ENCODE results near the gene TKT.

TKT gene

DNA sequence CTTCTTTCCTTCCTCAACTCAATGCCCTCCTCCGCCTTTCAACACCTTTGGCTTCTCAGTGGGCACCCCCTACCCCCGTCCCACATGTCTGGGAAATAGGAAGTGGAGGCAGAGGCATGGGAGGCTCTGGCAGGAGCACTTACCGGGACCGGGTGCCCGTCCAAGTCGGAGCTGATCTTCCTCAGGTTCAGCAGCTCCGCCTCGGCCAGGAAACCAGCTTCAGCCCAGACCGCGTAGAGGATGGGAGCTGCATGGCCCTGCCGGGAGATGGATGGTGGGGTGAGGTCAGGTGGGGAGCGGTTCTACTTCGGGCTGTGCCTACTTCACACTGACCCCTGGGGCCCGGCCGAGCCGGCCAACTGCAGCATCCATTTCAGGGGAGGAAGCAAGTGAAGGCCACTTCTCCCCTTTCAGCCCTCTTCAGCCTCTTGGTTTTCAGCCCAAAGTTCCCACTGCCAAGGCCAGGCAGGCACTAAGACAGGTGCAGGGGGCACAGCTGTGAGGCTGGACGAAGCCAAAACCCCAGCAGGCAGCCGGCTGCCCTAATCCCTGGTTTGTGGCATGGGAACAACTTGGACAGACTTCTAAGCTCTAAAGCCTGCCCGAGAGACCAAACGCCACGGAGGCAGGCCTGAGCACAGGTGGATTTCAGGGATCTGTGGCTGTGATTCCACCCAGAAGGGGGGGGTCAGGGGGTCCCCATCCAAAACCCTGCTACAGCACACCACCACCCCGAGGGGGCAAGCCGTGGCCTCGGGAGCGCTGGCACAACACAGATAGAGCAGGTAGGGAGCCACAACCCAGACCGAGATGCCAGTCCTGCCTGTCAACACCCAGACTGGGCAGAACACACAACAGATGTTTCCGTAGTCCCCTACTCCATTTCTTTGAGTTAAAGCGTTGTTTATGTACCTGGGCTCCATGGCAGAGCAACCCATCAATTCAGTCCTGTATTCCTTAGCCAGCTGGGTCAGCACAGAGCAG, 14.5 kb downstream of the TKT start:
- no peak for DNase-seq (ENCODE audit: low read depth in 3 of 3, low spot score in 1 of 3)

DNA sequence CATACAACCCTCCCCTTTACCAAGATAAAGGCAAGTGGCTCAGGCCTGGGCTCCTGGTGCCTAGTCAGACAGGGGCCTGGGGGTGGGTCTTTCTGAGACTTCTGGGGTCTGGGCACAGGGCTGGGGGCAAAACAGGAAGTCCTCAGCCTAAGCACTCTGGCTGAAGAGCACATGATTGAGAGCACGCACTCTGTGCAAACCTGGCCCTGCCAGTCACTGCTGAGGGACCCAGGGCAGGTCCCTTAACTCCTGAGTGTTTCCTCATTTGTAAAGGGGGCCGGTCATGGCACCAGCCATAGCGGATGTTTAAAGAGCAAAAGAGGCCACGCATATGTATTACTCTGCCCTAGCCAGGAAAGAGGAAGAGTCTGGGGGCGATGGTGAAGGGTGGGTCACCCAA, 16.0 kb downstream of the TKT start:
- DNase-seq (ENCODE audit: low read depth in 3 of 3, low spot score in 1 of 3), result no peak

DNA sequence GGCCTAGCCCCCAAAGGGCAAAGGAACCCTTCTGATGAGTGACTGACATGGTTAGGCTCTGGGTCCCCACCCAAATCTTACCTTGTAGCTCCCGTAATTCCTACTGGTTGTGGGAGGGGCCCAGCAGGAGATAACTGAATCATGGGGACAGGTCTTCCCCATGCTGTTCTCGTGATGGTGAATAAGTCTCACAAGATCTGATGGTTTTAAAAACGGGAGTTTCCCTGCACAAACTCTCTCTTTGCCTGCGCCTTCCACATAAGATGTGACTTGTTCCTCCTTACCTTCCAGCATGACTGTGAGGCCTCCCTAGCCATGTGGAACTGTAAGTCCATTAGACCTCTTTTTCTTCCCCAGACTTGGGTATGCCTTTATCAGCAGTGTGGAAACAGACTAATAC, 16.9 kb downstream of the TKT start:
- no peak for DNase-seq (ENCODE audit: low read depth in 3 of 3, low spot score in 1 of 3)

DNA sequence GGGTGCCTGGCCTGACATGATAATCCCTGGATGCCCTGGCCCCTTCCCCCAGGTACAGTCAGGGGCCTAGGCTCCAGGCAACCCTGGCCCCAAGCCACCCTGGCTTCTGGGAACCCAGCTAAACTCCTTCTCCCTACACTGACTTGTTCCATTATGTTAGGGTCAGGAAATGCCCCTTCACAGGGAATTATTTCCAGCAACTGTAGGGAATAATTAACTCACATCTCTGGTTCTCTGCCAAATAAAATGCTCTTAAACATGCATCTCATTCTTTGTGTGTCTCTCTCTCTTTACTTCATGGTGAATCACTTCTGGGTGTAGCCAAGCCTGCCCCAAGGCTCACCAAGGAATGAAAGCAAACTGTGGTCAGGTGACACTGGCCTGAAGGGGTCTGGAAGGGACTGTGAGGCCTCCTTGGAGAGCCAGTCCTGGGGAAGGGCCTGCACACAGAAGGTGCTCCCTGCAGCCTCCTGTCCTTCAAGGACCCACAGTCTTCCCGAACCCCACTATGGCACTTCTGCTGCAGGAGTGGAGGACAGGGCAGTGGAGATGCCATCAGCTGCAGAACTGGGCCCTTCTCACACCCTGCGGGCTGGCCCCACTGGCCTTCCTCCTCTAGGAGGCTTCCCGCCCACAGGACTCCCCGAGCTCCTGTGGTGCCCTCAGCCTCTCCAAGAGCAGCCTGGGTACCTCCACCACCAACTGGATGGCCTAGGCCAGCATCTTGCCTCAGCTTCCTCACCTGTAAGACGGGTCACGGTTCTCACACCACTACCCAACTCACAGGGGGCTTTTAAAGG, 17.6 kb downstream of the TKT start:
- DNase-seq (ENCODE audit: low read depth in 3 of 3, low spot score in 1 of 3), result no peak

DNA sequence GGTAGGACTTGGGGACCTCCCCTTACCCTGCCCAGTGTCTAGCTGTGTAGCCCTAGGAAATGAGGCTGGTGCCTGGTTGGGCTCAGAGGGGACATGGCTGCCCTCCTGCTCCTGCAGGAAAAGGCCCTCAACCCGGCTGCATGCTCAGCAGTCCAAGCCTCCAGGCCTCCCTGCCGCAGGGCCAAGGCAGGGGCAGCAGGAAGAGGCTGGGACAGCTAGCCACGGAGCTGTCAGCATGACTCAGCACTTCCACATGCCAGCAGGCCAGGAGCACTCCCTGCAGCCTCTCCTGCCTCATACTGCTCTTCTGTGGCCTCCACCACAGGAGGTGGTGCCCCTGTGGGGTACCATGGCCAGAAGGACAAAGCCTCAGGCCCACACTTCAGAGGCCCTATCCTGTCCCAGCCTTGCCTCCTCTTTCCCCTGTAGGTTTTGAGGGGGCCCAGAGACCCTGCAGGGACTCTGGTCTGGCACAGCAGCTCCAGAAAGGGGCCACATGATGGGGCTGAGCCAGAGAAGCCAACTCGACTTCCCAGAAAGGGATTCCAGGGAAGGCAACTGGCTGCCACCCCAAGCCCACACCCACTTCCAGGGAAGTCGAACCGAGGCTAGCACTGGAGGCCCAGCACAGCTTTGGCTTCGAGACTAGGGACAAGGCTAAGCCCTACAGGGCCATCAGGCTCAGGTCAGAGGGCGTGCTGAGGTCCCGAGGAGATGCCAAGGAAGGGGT, 19.5 kb downstream of the TKT start:
- no peak for DNase-seq (ENCODE audit: low read depth in 3 of 3, low spot score in 1 of 3)

DNA sequence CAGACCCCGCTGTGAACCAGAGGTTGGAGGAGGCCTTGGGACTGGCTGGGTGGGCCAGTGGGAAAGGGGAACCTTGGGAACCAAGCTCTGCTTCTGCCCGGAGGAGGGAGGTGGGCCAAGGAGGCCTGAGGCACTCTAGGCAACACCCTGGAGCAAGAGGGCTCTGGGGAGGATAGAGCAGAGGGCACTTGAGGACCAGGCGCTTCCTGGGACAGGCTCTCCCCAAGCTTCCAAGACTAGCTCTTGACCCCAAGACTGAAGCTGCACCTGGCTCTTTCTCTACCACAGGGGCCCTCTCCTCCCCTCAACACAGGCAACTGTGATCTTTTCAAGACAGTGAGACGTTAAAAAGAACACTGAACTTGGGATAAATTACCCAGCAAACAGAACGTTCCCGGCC, 20.3 kb downstream of the TKT start:
- no peak for DNase-seq (ENCODE audit: low read depth in 3 of 3, low spot score in 1 of 3)

DNA sequence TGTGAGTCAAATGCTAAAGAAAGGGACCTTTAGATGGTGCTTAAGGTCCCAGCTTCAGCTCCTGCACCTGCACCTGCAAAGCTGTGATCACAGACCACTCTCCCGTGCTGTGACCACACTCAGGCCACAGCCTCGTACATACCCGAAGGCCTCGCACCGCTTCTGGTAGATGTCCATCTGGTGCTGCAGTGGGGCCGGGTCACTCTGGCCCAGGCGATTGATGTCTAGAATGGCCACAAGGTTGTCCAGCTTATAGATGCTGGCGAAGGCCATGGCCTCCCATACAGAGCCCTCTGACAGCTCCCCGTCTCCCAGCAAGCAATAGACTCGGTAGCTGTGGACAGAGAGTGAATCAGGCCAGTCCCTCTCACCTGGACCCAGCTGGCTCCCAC, 21.0 kb downstream of the TKT start:
- no peak for DNase-seq (ENCODE audit: low read depth in 3 of 3, low spot score in 1 of 3)

DNA sequence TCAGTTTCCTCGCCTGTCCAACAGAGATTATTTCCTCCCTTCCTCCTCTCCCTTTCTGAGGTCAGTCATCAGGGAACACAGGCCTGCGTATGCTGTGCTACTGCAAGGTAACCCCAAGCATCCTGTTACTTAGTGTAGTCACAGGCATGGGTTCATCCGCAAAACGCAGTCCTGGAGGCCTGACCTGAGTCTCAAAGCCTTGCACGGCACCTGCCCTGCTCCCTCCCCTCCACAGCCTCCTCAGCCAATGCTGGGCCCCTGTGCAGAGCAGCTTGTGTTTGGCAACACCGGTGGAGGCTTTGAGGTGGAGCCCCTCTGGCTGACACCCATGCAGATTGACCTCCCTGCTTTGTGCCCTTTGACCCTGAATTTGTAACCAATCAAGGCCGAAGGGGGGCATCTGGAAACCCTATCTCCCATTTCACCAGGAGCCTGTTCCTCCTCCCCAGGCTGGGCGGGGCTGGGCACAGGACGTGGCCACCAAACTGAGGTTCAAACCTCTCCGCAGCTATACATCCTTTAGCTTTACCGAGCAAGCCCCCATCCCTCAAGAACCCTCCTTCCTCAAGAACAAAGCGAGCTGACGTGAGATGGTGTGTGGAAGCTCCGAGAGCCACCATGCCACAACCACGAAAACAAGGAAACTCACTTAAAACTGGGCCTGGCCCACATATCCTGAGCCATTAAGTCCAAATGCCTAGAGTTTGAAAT, 21.5 kb downstream of the TKT start:
- DNase-seq (ENCODE audit: low read depth in 3 of 3, low spot score in 1 of 3), result no peak

DNA sequence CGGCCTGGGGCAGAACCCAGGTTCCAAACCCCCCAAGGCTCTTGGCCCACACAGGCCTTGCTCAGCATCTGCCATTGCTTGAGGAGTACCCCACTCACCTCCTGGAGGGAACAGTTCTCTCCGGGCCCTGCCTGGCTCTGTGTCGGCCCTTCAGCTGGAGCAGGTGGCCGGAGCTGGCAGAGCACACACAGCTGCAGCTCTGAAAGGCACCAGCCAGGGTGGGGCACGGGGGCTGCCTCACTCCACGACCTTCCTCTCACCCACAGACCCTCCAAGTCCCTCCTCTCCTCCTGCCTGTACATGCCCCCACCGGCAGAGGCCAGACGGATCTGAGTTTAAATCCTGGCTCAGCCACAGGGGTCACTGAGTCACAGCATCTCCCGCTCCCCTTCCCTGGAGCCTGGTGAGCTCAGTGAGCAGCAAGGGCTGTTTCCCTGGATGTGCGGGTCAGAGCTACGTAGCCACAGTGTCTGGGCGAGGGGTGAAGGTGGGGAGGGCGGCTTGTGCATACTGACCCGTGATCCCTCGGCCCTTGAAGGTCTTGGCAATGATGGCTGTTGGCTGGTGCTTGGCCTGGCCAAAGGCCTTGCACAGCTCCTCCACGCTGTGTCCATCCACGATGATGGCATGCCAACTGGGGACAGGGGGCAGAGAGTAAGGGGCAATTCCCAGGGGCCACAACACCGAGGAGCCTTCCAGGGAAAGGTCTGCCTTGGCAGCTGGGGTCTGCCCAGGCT, 23.0 kb downstream of the TKT start:
- no peak for DNase-seq (ENCODE audit: low read depth in 3 of 3, low spot score in 1 of 3)

DNA sequence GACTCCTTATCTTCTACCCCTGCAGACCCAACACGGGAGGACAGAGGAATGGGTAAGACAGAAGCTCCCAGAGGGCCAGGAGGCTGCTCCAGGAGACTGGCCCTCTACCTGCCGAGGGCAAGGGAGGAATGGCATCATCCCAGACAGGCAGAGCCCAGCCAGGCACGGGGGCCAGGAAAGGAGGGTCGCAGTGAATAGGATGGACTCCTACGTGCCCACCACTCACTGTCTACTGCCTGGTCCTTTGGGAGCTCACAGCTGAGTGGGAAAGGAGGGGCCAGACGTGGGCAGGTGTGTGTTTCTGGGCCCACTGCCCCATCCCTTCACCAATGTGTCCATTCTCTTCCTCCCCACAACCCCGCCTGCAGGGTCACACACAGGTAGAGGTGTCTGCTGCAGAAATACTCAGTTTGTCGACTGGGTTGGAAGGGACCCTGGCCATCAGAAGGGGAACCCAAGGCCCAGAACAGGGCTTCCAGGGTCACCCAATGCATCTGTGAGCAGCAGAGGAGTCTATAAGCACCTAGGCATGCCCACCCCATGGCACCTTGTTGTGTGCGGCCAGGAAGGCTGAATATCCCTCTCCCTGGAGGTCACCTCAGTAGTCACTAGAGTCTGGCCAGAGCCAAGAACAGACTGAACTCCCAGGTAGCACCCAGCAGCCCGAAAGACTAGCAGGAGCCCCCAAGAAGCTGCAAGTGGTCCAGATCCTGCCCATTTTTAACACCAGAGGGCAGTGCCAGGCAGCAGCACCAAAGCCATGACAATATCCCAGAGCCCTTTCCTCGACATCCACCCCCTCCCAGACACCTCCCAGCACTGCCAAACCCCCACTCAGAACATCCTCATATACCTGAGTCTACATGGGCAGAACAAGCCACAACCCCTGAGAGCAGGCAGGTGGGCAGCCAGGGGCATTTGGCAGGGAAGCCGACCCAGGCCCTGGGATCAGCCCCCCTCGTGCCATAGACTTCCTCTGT, 24.0 kb downstream of the TKT start:
- no peak for DNase-seq (ENCODE audit: low read depth in 3 of 3, low spot score in 1 of 3)

DNA sequence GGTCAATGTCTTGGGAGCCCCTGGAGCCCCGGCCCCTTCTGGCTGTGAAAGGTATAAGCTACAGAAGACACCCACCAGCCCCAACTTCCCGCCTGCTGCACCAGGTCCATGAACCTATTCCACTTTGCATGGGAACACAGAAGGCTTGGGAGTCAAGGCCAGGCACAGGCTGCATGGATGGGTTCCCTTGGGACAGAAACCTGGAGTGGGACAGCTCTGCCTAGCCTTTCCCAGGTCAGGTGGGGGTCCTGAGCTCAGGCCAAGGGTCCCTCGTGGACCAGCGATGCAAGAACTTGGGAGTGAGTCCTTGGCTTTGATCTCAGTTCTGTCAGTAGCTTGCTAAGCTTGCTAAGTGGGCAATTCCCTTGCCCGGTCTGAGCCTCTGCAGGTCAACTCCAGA, 25.0 kb downstream of the TKT start:
- no peak for DNase-seq (ENCODE audit: low read depth in 3 of 3, low spot score in 1 of 3)

DNA sequence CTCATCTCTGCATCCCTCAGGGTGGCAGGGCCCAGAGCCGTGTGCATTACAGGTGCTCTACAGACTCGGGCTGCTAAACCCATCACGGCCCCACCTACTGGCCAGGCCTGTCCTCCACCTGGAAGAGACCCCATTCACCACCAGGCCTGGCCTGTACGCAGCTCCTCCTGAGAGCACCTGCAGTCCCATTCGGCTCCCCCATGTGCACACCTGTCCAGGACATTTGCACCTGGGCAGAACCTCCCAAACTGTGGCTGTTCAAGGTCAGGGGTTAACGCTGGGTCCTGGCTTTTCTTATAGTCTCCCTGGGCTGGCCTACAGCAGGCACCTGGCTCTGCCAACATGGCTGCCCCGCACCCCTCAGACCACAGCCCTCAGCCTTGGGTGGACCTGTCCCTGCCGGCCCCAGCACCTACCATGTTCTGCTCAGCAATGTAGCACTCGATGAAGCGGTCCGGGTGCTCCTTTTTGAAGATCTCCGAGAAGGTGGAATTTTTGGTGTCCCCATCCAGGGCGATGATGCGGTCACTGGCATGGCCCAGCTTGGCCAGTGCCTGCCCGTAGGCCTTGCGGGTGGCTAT, 25.7 kb downstream of the TKT start:
- DNase-seq (ENCODE audit: low read depth in 3 of 3, low spot score in 1 of 3), result no peak

DNA sequence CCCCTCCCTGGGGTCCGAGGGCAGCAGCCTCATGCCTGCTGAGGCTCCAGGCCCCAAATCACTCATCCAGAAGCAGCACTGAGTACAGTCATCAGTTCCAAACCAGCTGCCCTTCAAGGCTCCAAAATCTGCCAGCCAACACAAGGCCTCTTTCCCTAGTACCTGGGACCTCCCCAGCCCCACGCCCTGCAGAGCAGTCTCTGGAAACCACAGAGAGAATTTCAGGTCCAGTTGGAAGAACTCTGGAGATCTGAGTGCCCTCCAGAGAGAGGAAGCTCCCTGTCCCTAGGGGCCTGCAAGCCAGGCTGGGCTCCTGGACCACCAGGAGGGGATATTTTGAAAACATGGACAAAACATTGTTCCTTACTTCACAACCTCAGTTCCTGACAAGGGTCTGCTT, 26.2 kb downstream of the TKT start:
- no peak for DNase-seq (ENCODE audit: low read depth in 3 of 3, low spot score in 1 of 3)

DNA sequence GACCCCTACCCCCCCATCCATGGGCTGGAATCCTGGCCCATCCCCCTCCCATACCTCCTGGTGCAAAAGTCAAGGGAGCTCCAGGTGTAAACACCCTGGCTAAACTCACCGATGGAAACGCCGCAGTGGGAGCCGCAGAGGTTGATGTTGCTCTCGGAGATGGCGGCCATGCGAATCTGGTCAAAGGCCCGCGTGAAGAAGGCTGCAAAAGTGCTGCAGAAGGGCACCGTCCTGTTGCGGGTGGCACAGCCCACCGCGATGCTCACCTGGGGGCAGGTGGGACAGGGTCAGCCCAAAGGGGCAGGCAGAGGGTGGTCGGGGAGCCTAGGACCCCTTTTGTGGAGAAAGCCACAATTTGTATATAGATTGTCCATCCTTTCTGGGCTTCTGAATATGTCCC, 26.7 kb downstream of the TKT start:
- DNase-seq (ENCODE audit: low read depth in 3 of 3, low spot score in 1 of 3), result no peak

DNA sequence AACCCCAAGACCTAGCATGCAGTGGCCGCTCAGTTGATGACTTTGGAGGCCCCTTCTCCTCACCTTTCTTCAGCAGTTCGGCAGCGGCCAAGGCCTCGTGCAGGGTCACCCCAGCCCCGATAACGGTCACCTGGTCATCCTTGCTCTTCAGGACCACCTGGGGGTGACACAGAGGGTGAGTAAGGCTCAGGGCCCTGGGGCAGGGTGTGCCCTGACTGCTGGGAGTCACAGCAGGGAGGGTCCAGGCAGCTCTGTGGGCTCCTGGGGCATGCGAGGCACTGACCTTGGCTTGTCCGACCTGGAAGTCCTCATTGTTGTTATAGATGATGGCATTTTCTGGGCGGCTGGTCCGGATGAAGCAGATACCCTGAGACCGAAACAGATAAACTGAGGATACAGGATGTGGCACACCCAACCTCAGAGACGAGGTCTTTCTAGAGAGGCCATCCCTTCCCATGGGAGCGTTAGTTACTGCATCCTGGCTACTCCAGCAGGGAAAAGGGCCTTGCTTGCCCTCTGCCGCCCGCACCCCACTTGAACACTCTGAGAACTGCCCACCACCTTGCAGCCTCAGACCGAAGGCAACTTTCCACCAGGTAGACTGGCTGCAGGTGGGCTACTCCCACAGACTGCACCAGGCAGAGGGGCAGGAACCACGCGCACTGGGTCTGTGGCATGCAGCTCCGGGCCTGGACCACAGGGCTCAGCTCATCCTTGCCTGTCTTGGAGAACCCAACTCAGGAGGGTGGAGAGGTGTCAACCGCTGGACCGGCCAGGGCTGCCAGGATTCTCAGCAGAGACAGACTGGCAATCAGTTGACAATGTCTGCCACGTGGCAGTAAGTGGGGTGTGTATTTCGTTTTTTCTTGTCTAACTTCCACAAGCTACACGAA, 27.6 kb downstream of the TKT start:
- DNase-seq (ENCODE audit: low read depth in 3 of 3, low spot score in 1 of 3), result no peak

DNA sequence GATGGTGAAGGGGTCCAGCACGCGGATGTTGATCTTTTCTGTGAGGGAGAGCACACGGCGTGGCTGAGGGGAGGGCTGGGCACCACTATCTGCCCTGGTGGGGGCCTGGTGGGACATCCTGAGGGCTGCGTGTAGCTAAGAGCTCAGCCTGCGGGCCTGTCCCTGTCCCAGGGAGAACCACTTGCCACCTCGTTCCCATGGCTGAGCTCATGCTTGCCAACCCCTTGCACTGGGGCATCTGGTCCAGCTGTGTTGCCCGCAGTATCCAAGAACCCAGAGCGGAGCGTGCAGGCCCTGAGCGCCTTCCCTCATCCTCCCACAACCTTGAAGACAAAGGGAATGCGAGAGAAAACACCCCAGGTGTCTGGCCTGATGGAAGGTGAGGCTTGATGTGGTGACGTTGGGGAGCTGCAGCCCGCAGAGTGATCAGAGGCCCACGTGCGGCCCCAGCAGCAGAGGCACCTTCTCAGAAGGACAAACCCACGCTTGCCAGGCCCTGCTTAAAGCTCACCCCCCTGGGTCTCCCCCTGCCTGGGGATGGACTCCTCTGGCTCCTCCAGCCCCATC, 28.9 kb downstream of the TKT start:
- DNase-seq (ENCODE audit: low read depth in 3 of 3, low spot score in 1 of 3), result no peak

DNA sequence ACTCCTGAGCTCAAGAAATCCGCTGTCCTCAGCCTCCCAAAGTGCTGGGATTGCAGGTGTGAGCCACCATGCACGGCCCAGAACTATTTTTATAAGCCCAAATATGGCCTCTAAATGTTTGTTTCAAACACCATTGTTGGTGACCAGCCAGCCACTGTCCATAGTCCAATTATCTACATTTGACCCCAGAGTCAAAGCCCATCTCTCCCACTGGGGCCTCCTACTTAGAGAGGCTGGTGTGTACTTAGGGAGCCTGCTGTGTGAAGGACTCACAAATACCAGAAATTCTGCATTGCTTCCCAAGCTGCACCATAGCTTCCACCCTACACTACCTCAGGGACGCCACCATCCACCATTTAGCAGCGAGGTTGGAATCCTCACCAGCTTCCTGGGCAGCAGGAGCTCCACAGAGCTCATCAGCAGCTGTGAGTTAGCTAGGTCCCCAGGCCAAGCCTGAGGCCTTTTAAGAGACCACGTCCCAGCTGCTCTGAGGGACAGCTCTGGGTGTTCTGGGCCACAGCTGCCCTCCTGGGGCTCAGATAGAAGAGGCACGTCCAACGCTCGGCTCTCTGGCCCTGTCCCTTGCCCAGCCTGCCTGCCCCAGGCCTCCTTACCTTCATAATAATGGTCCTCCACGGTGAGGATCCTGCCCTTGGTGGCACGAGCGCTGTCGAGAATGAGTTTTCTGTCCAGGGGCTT, 29.5 kb downstream of the TKT start:
- no peak for DNase-seq (ENCODE audit: low read depth in 3 of 3, low spot score in 1 of 3)

Data from stimulated activated CD4-positive, alpha-beta T cell treated with anti-CD3 and anti-CD28 coated beads, TNF-alpha, amount 100 ng/mL, for 1 hour (primary cell).